Epithelial cell of umbilical artery (primary cell): ENCODE results near the gene PODN. TPM values are rescaled to one million over a fixed set of nuclear protein-coding genes. Genes with fewer than 3 reads are reported as not detected.

ENCODE experiments used
- total RNA-seq: library from RNA; depleted of rRNA; stranded (reverse); fragments of >200 nt; gene quantifications from 2 replicates; pipeline ENCODE4 v1.2.3, GENCODE V29; 2014

Gene PODN
- 0.30 and 0.65 TPM in 2 replicates for total RNA-seq

DNA sequence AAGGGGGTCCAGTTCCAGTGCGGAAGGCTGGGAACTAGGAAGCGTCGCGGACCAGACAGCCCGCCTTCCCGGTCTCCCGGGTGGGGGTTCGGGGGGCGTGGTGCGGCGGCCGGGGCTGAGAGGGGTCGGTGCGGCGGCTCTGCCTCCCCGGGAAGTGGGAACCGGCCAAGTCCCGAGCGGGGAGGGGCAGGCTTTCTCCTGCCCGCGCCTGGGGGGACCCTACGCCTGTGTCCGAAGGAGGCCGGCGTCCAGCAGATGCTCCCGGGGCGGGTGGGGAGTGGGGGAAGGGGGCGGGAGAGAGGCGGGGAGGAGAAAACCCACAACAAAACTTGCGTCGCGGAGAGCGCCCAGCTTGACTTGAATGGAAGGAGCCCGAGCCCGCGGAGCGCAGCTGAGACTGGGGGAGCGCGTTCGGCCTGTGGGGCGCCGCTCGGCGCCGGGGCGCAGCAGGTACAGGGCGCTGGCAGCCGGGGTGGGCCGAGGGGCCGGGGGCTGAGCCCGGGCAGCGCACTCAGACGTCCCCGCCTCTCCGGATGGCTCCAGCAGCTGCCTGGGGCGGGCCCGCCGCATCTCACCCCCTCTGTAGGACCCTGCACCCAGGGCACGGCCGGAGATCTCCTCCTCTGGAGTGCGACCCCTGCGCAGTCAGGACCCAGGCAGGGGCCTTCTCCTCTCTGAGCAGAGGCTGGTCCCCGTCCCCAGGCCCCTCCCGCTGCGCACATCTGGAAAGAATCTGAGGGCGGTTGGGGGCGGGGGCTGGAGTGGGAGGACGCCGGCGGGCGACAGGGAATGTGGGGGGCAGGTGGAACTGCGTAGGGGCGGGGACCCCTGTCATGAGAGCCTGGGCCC, at the start of gene PODN:
PODN (plus strand) TSS at position 355 of the 849 bp plus-strand sequence. CDS start 7,643 bp downstream, outside the sequence.

Other genes with a start within 250 kb of the PODN start
- 0.65 and 0.91 TPM in 2 replicates for gene ZYG11A, start 219.5 kb upstream of the PODN start, total RNA-seq
- gene ECHDC2, start 140.5 kb upstream of the PODN start, total RNA-seq: 6.5 and 16.9 TPM in 2 replicates
- 184 and 197 TPM in 2 replicates for gene SCP2, start 134.9 kb upstream of the PODN start, total RNA-seq
- gene SLC1A7, start 80.4 kb downstream of the PODN start, total RNA-seq: not detected in 2 replicates
- gene CPT2, start 134.6 kb downstream of the PODN start, total RNA-seq: 8.1 and 10.9 TPM in 2 replicates
- 44.2 and 63.5 TPM in 2 replicates for gene CZIB, start 158.4 kb downstream of the PODN start, total RNA-seq
- gene MAGOH, start 176.3 kb downstream of the PODN start, total RNA-seq: 53.9 and 66.7 TPM in 2 replicates